GM12873 (cell line): ENCODE results near the gene DAPK3.

Experiments
- CTCF ChIP-seq: IDR thresholded peaks from 2 replicates; pipeline ENCODE4 v1.5.1; 2012; ENCODE audit warnings: low read depth, mild to moderate bottlenecking, moderate library complexity, low read length, control low read depth; ENCODE audit not compliant: insufficient read depth; ENCODE audit errors: missing control alignments

DAPK3 gene

GRCh38 chr19:3981736-3982681, 11.1 kb upstream of the DAPK3 start:
- no peak for TF ChIP-seq CTCF

- no peak for TF ChIP-seq CTCF
Observed at GRCh38 chr19:3981373-3981735, 10.5 kb upstream of the DAPK3 start.

GRCh38 chr19:3980353-3981251, 9.7 kb upstream of the DAPK3 start:
- no peak for TF ChIP-seq CTCF

- no peak for TF ChIP-seq CTCF
Observed at GRCh38 chr19:3979674-3980352, 8.9 kb upstream of the DAPK3 start.

GRCh38 chr19:3979289-3979673, 8.4 kb upstream of the DAPK3 start:
- TF ChIP-seq CTCF, result no peak

- no peak for TF ChIP-seq CTCF
Observed at GRCh38 chr19:3978145-3978544, 7.2 kb upstream of the DAPK3 start.
